Colonic mucosa (tissue), 4 donors: Measurements from ENCODE around the gene PTPRN2. TPM values are rescaled to one million over a fixed set of nuclear protein-coding genes. Genes with fewer than 3 reads are reported as not detected.

Experiments used
- DNase-seq: peaks from one replicate; pipeline ENCODE4 v3.0.0-alpha.2; 2020
- H3K27ac ChIP-seq: fragments of 200-600 bp; one replicate; pipeline ENCODE4 v1.8.0; 2021
- H3K27me3 ChIP-seq: fragments of 200-600 bp; one replicate; pipeline ENCODE4 v1.8.0; 2021
- H3K36me3 ChIP-seq: fragments of 200-600 bp; one replicate; pipeline ENCODE4 v1.8.0; 2021
- H3K4me1 ChIP-seq: fragments of 200-600 bp; one replicate; pipeline ENCODE4 v1.8.0; 2021; ENCODE audit warnings: mild to moderate bottlenecking
- H3K4me3 ChIP-seq: fragments of 200-600 bp; one replicate; pipeline ENCODE4 v1.8.0; 2021
- H3K9ac ChIP-seq, 2 donors: one replicate each; pipeline ENCODE4 v1.7.0; 2013; ENCODE audit warnings: control low read depth in 2 of 2, low read depth in 2 of 2, low read length in 2 of 2
- H3K9me3 ChIP-seq: fragments of 200-600 bp; one replicate; pipeline ENCODE4 v1.8.0; 2021
- CTCF ChIP-seq: fragments of 200-600 bp; IDR thresholded peaks from one replicate; pipeline ENCODE4 v1.8.0; 2022; ENCODE audit warnings: antibody characterized with exemption, mild to moderate bottlenecking
- intact Hi-C: fragments of 100-400 bp; cut with DNase I; formaldehyde crosslinking; loops from one replicate; pipeline ENCODE4 v1.14.1; 2022
- total RNA-seq, 2 donors: library from RNA; stranded (reverse); fragmentation: NEBNext Ultra II Directional in 1 of 2; extraction: Animal tissue kit (Norgen Biotek cat#: 25700) in 1 of 2; gene quantifications; one replicate each; pipeline ENCODE4 v1.2.1, GENCODE V29; 2021
- donor health status: healthy.
- donor health status: DM: no; HTN: no; CAD: no.
- donor health status: DM: no; HTN: no; CAD: no.

PTPRN2 gene
- total RNA-seq, 2 donors from 2014 or later, result 14.7 to 21.6 TPM

- H3K9me3 ChIP-seq, result no peaks in the 10 kb centered on the region
- intact Hi-C loops, result no loop called here
These were observed 273.7 kb downstream of the PTPRN2 start for GRCh38 chr7:158313931-158314330.

GRCh38 chr7:158312789-158313188 lies 274.8 kb downstream of the PTPRN2 start:
- Histone ChIP-seq H3K9ac (no peak overlapping the region), H3K36me3 (no peaks in the 10 kb centered on the region), H3K9me3 (no peaks in the 10 kb centered on the region), H3K4me3 (no peak overlapping the region), H3K27ac (no peak overlapping the region), H3K4me1 (no peaks in the 10 kb centered on the region), H3K27me3 (no peaks in the 10 kb centered on the region)
- TF ChIP-seq CTCF, result no peak
- intact Hi-C loops, result no loop called here
- DNase-seq, result no peak

More at GRCh38 chr7:158313931-158314330, 273.7 kb downstream of the PTPRN2 start:
- no peak for DNase-seq
- Histone ChIP-seq H3K4me3 (no peak overlapping the region), H3K9ac (no peak overlapping the region), H3K27me3 (no peaks in the 10 kb centered on the region), H3K27ac (no peak overlapping the region), H3K4me1 (no peaks in the 10 kb centered on the region), H3K36me3 (no peaks in the 10 kb centered on the region)
- TF ChIP-seq CTCF, result no peak

GRCh38 chr7:158311791-158312190 lies 275.8 kb downstream of the PTPRN2 start:
- no peak for DNase-seq
- Histone ChIP-seq H3K27me3 (no peaks in the 10 kb centered on the region), H3K9ac (no peak overlapping the region), H3K4me1 (no peaks in the 10 kb centered on the region), H3K27ac (no peak overlapping the region), H3K9me3 (no peaks in the 10 kb centered on the region), H3K4me3 (no peak overlapping the region), H3K36me3 (no peaks in the 10 kb centered on the region)
- intact Hi-C loops, result no loop called here
- no peak for TF ChIP-seq CTCF

GRCh38 chr7:158310924-158311666 lies 276.5 kb downstream of the PTPRN2 start:
- DNase-seq, result no peak
- intact Hi-C loops, result no loop called here
- no peaks in the 10 kb centered on the region for H3K27me3 ChIP-seq
- H3K9me3 ChIP-seq, result no peaks in the 10 kb centered on the region
- no peaks in the 10 kb centered on the region for H3K4me1 ChIP-seq
- H3K36me3 ChIP-seq, result no peaks in the 10 kb centered on the region
- no peak overlapping the region for H3K27ac ChIP-seq
- no peak overlapping the region for H3K9ac ChIP-seq
- no peak for TF ChIP-seq CTCF
- H3K4me3 ChIP-seq, result no peak overlapping the region

- intact Hi-C loops, result no loop called here
- TF ChIP-seq CTCF, result no peak
- H3K27me3 ChIP-seq, result no peaks in the 10 kb centered on the region
- H3K4me3 ChIP-seq, result no peak overlapping the region
- H3K27ac ChIP-seq, result no peak overlapping the region
- H3K9me3 ChIP-seq, result no peaks in the 10 kb centered on the region
- H3K36me3 ChIP-seq, result no peaks in the 10 kb centered on the region
- no peak overlapping the region for H3K9ac ChIP-seq
- H3K4me1 ChIP-seq, result no peaks in the 10 kb centered on the region
- DNase-seq, result no peak
These were observed 277.5 kb downstream of the PTPRN2 start for GRCh38 chr7:158309868-158310763.
